Stimulated activated CD4-positive, alpha-beta T cell treated with anti-CD3 and anti-CD28 coated beads, Interleukin-4, amount 100 ng/mL, for 24 hours (primary cell): ENCODE data around the gene TMEM167A.
"Not testable (repeated sequence)": the region's sequence is repeated elsewhere in the genome, so short reads cannot be mapped to it uniquely, and the experiment has no call there.

Source experiments
- DNase-seq: peaks from one replicate; pipeline ENCODE4 v3.0.0-alpha.2; 2020

The TMEM167A gene

GRCh38 chr5:83085106-83085505 lies 7.9 kb upstream of the TMEM167A start:
- no peak for DNase-seq

DNA sequence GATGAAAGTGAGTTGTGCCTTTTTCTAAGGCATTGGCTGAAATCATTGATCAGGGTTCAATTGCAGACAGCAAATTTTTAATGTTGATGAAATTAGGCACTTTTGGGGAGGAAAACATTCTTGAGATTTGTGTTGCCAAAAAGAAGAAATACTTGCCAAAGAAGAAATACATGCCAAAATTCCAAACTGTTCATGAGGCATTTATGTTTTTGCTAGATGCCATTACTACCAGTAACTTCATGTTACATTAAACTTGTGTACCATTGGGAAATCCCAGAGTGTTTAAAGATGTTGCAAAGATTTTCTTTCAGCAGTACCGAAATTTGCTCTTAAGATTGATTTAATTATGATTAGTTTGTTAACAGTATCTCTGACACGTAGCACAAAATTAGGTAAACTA lies 7.1 kb upstream of the TMEM167A start:
- DNase-seq = no peak

- DNase-seq = no peak
Observed at GRCh38 chr5:83082750-83083149, 5.6 kb upstream of the TMEM167A start.

DNA sequence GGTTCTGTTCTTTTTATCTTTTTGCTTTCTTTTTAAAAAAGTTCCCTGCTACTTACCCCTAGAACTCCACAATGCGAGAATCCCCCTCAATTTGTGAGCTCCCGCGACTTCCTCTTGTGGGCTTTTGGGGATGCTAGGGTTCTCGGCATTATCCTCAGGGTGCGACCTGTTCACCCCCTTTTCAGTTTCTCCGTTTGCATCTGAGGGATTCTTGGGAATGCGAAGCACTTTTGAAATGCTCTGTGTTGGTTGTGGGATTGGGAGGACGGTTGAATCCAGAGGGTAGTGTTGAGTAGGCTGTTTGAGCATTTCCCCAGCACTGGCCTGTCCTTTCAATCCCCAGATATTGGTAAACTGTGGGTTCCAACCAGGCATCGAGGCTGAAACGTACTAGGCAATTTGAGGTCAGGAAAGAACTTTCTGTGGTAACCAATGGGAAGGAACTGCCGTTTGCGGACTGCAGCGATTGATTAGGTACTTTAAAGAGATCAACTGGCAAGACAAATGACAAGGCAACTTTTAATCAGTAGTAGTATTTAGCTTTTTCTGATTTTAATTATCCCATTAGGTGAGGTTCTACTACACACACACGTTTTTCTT lies 568 bp upstream of the TMEM167A start:
- peak; percentile 8 for DNase-seq

GRCh38 chr5:83072966-83073365 lies 4.2 kb downstream of the TMEM167A start:
- no peak for DNase-seq

- DNase-seq = no peak
Observed at GRCh38 chr5:83071286-83072051, 5.7 kb downstream of the TMEM167A start.

DNA sequence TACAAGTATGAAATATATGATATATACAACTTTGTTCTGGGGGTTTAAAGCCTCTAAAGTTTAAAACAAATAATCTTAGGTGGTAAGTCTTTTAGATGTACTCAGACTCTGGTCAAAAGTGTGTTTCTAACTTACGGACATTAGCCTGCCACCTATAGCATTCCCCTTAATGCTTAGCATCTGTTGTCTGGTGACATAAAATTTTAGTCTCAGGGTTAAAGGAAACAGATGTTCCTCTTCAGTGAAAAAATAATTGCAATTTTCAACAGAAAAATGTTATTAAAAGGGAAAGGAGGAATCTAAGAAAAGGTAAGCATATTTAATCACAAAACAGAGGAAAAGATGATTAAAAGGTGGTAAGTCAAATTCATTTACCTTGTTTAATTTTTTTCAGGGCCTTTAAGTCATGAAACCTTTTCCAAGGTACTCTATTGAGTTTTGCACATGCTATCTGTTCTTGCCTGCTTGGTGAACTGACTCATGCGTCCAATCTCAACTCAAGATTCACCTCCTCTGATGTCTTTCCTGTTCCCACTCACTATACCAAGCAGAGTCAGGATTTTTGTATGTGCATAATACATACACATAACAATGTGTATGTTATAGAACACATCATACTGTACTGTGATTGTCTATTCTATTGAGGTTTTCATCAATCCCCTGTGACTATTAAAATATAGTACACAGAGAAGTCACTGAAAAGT lies 7.9 kb downstream of the TMEM167A start:
- no peak for DNase-seq

DNA sequence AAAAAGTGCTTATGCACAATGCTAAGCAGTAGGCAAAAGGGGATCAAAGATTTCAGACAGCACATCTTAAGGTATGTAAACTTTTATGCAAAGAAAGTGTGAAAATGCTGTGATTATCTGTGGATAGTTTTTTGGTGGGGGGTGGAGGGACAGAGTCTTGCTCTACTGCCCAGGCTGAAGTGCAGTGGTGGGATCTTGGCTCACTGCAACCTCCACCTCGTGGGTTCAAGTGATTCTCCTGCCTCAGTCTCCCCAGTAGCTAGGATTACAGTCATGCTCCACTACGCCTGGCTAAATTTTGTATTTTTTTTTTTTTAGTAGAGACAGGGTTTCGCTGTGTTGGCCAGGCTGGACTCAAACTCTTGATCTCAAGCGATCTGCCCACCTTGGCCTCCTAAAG lies 9.8 kb downstream of the TMEM167A start:
- not testable (repeated sequence) for DNase-seq

GRCh38 chr5:83066548-83067110 lies 10.6 kb downstream of the TMEM167A start:
- no peak for DNase-seq

DNA sequence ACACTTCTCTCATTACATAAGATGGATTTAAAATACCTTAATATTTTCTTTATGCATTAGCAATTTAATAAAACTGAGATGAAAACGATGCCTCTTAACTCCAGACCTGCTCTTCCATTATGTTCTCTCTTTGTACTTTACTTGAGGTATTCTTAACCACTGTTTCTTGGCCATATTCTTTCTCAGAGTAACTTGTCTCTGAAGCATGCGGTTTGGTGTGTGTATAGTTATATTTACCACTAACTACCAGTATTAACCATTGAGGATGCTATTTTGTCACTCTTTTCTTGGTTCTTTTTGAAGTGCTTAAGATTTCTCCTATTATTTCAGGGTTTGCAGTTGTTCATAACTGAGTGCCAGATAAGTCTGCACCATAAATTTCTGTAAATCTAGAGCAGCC lies 17.9 kb downstream of the TMEM167A start:
- no peak for DNase-seq

DNA sequence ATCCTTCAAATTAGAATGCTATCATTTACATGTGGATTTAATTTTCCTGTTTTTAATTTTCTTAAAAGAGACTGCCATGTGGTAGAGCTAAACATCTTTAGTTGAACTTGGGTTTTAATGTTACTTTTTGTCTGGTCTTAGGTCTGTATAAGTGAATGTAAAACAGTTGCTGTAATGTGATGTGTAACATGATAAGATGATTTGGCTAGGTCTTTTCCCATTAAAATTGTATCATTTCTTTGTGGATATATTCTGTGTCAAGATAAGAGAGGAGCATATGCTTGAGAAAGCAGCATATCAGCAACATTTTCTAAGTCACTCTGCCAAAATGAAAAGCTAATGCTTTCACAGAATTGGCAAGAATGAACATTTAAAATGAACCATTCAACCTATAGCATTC lies 18.5 kb downstream of the TMEM167A start:
- DNase-seq = no peak

DNA sequence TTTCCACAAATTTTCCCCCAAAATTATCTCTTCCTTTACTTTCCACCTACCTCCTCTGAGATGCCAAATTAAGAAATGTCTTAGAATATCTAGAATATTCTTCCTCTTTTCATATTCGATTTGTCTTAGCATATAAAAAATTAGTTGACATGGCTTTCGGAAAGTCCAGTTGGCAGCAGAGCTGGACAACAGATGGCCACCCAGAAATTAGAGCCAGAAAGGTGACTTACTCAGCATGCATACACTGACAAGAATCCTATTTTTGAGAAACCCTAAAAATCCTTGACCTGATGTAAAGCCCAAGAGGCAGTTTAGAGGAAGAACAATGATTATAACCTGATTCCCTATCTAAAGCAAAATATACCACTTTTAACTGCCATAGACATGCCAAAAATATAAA lies 22.0 kb downstream of the TMEM167A start:
- no peak for DNase-seq

- no peak for DNase-seq
Observed at GRCh38 chr5:83050723-83051340, 26.4 kb downstream of the TMEM167A start.

DNA sequence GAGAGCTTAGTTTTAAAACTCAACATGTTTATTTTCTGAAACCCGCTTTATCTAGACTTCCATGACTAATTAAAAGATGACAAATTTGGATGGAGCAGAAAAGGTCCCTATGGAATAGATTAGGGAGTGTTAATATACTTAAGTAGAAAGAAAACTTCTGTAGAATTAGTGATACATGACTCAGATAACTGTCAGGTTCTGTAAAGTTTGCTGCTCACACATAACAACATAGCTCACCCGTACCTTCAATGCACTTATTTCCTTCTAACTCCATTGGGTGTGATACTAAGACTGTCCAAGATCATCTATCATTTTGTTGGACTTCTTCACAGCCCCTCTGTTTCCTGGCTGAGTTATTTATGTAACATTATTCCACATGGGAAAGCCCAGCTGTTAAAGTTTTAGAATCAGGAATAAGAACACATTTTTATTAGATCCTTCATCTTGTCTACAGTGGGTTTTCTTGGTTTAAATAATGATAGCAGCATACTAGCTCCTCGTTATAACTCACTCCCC lies 27.8 kb downstream of the TMEM167A start:
- no peak for DNase-seq

DNA sequence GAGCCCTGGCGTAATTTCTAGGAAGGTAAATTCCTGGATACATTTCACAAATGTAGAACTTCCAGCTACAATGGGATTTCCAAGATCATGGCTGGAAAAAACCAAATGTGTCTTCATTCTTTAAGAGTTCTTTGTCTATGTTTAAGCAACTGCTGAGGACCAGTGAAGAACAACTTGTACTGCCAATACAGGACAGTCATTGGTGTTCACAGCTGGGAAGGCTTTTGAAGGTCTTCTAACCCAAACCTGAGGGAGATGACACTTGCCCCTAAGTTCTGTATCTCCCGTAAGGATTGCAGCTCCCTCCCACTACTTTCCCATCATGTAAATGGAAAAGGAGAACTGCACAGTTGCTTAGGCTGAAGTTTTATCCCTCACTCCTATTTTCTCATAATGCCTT lies 28.4 kb downstream of the TMEM167A start:
- DNase-seq = no peak

- DNase-seq = no peak
Observed at GRCh38 chr5:83048277-83048676, 28.9 kb downstream of the TMEM167A start.

GRCh38 chr5:83044926-83045325 lies 32.3 kb downstream of the TMEM167A start:
- DNase-seq = no peak

GRCh38 chr5:83042507-83042906 lies 34.7 kb downstream of the TMEM167A start:
- DNase-seq = no peak

DNA sequence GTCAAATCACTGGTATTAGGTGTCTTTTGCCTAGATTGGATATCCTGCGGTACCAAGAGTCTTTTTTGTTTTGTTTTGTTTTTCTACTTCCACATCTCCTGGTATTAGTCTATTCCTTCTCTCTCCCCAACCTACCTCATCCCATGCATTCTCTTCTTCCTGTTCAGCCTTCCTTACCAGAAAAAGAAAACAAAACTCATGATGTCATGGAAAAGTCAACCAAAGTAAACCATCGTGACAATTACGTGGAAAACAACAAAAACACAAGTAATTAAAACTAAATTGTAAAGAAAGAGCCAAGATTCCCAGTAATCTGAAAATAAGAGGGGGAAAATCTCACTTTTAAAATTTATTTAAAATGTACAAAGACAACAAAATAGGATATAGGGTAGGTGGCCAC lies 38.3 kb downstream of the TMEM167A start:
- DNase-seq = no peak

DNA sequence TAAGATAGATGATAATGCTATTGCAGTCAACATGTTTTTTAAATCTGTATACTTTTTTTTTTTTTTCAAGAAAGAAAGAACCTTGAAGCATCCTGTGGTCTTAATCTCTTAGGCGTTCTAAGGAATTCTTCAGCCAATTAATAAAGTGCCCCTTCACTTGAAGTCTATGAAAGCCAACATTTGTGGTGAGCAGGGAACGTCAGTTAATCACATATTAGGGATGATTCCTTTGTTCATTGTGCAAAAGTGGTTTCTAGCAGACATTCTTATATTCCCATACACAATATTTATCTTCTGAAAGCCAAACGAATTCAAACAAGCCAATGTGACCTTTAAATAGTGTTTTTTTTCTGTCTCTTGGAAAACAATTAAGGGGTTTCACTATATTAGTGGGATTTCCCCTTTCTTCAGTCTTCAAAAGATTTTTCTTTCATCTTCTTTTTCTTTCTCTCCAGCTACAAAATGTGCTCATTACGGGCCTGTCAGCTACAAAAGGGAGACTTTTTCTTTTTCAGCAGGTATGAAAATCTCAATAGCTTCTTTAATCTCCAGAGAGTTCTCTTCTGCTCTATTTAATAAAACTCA lies 40.1 kb downstream of the TMEM167A start:
- no peak for DNase-seq

DNA sequence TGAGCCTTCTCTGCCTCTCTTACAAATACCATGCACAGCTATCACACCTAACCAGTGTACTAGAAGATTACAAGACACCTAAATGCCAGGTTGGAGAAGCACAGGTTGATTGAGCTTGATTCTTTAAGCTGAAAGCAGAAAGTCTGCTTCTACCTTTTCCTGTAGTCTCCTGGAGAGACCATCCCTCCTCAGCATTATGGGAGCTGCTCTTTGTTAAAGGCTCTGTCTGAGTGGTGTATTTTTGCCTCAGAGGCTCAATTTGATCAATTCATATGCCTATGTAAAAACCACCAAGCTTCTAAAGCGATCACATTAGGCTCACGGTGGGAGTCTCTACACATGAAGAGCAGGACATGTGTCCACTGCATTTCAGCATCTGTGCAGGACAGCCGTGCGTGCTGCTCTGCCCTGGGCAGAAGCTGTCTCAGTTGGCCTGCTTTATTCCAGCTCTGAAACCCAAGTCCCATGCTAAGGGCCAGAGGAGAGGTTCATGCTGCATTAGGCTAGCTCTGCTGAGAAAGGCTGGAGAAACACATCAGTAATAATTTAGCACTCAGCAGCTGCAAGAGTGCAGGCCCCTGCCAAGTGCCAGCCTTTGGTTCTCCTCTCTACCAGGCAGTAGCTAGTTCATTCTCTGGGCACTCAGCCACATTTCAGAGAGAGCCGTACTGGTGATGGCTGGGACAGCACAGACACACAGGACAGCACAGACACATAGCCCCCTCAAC lies 41.7 kb downstream of the TMEM167A start:
- DNase-seq = no peak
